NCI-H2081 treated with DMSO at 0.1 percent for 48 hours (cell line): Measurements from ENCODE around the gene RIPPLY3.
A peak's percentile ranks its signal among the peaks of the same experiment; 100 is the strongest.

Experiments
- DNase-seq: peaks from one replicate; lab custom pipeline; 2025; lab: John Stamatoyannopoulos, UW

Gene RIPPLY3, protein sequence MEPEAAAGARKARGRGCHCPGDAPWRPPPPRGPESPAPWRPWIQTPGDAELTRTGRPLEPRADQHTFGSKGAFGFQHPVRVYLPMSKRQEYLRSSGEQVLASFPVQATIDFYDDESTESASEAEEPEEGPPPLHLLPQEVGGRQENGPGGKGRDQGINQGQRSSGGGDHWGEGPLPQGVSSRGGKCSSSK

DNA sequence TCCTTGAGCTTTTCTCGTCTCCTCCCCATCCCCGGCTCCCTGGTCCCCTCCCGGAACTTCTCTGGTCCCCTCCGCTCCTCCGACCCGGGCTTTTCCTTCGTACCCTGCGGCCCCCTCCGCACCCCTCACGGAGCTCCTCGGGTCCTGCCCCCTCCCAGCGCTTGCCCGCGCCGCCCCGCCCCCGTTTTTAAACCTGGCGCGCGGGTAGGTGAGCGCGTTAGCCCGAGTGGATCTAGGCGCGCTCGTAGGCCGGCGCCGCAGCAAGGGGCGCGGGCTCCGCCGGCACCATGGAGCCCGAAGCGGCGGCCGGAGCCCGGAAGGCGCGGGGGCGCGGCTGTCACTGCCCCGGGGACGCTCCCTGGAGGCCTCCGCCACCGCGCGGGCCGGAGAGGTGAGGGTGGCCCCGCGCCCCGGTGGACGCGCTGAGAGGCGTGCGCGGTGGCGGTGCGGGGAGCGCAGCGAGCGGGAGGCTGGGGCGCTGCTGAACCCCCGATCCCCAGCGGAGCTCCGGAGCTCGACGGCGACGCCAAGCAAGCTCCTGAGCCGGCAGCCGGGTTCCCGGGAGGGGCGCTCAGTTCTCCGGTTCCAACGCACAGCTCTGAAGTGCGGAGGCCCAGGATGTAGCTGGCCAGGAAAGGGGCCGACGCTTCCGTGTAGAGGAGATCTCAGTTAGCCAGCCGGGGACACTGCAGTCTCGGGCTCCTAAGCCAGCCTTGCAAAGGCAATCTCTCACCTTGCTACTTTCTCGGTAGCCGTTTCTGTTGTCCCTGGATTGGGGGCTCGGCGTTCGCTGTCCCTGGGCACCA lies at the start of gene RIPPLY3:
TSS of gene RIPPLY3 (plus strand) at position 217 of the 806 bp plus-strand sequence. CDS start at position 288, 71 bp downstream.
- DNase-seq = no peak

DNA sequence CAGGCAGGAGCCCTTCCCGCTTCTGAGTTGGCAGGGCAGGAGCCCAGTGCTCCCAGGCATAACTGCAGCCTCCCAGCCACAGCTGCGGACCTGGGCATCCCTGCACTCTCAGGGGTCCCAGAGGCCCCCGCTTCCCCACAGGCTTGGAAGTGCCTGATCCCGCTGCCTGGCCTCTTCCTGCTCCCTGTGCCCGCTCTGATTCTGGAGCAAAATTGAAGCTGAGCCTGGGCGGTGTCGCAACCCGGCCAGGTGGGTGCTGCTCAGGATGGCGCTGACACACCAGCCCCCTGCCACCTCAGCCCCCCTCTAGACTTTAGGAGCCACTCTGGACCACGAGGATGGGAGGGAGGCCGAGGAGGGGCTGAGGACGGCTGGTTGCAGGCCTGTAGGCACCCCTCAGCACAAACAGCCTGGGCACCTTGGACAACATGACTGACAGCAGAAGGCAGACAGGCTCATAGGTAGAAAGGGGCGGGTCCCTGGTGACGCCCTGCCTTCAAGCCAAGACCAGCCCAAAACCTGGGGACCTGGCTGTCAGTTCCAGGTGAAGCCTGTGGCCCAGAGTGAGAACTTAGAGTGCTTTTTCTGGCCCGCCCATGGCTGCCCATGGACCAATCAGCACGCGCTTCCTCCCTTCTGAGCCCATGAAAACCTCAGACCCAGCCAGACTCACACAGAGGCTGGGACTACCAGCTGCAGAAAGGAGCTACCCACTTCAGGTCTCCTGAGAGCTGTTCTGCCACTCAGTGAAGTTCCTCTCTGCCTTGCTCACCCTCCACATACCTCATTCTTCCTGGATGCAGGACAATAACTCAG lies 47.3 kb upstream of the RIPPLY3 start:
- no peak for DNase-seq

DNA sequence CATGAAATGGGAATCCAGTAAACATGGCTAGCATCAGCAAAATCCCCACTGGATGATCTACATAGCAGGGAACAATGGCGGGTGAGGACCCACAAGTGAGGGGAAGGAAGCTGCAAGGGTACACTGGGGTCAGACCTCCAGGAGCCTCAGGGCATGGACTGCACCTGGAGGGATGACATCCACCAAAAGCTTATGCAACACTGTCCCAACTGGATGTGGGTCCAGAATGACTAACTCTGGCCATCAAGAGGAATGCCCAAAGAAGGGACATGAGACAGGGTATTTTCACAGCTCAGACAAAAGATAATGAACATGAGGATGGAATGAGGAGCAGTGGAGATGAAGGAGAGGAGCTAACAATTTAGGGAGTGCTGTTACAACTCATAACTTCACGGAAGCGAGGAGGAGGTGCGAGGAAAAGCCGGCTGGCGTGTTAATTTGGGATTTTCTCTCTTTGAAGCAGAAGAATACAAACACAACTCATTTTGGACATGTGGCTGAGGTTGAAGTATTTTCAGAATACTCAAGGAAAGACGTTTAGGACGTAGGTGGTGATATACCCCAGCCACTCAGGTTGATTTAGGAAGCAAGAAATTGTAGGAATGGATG lies 45.7 kb upstream of the RIPPLY3 start:
- DNase-seq = no peak

DNA sequence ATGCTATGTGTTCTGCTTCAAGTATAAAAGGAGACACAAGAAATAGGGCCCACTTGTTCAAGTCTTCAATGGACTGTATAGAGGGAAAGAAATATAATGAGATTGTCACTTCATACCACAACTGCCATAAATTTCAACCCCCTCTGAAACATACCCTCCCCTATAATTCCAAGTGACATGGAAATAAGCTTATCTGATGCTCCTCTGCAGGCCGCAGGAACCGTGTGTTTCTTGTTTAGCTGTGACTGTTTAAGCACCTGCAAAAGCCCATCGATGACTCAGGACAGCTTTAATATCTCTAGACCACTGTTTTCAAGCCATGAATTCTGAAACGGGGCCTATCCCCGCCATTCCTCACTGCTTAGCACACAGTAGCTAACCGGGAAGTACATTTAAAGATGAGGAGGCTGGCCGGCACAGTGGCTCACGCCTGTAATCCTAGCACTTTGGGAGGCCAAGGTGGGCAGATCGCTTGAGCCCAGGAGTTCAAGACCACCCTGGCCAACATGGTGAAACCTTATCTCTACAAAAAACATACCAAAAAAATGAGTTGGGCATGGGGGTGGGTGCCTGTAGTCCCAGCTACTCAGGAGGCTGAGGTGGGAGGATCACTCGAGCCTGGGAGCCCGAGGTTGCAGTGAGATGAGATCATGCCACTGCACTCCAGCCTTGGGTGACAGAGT lies 44.3 kb upstream of the RIPPLY3 start:
- DNase-seq = no peak

DNA sequence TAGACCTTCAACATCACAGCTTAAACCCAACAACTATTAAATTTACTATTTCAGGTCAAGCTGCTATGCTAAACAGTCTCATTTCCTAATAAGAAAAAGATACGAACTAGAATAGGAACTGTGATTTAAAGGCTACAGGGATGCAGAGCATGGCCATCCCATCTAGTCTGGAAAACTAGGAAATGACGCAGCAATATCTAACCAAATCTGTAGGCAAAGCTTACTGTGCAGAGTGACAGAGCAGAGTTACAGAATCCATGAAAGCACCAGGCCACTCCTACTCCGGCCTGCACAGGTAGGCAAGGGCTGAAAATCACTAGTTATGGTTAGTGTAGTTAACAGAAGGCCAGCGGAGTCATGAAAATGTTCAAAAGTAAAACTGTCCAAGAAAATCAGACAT lies 42.1 kb upstream of the RIPPLY3 start:
- no peak for DNase-seq

DNA sequence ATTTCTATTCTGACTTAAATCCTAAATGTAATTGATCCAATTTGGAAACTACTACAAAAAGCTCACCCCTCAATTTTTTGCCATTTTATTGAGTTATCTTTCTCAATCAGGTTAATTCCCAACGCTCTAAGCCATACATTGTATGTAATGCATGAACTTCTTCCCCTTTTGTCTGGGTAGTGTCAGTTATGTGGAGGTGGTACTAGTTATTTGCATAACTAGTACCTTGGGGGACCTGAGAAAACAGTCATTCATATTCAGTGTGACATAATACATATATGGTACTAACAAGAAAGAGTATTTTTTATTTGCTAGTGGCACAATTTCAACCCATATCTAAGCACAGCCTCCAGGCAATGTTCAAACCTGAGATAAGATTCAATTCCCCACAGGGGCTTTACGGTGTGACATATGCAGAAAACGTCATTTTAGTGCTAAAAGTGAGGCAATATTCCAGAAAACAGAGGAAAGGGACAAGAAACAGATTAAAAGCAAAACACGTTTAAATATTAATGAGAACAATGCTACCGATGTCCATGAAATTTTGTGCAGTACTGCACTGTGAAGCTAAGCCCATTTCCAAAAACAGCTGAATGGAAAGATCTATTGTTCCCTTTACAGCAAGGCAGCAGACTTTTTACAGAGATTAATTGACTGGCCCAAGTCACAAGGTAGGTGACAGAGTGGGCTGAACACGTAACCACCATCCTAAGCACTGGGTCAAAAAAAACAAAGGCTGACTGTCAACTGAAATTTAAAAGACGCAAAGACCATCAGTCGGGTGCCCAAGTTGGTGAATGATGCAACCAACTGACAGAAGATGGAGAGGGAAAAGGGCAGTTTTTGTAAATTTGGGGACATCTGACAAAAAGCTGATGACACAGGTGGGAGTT lies 41.4 kb upstream of the RIPPLY3 start:
- no peak for DNase-seq

DNA sequence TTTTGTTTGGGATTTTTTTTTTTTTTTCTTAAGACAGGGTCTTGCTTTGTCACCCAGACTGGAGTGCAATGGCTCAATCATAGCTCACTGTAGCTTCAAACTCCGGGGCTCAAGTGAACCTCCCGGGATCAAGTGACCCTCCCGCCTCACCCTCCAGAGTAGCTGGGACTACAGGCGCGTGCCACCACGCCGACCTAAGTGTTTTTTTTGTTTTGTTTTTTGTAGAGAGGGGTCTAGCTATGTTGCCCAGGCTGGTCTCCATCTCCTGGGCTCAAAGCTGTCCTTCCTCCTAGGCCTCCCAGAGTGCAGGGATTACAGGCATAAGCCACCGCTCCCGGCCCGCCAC lies 40.8 kb upstream of the RIPPLY3 start:
- DNase-seq = no peak

DNA sequence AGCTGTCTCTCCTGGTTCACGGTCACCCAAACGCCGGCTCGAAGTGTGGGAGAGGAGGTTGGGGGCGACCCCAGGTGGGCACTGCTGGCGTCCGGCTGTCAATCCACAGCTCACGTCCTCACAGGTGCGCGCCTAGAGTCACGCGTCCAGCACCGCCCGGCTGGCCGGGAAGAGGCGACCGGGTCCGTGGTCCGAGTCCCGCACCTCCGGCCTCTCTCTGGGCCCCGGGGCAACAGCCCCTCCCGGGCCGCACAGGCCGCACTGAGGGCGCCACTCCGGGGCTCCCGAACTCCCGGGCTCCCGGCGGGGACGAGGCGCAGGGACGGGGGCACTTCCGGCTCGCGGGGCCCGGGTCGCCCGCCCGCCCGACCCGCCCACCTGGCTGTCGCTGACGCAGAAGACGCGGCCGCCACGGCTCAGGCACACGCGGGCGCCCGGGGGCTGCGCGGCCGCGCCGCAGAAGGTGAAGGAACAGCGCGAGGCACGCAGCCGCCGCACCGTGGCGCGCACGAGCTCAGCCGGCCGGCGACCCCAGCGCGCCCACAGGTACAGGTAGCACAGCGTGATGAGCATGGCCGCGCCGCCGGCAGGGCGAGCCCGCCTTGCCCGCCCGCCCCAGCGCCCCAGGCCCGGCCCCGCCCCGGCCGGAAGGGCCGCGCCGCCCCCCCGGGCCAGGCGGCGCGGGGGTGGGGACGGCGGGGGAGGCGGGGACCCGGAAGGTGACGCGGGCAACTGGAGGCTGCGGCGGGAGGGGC lies 40.3 kb upstream of the RIPPLY3 start, which contains the start of gene HLCS:
TSS of gene HLCS (minus strand) at position 604 of the 755 bp plus-strand sequence. CDS start at position 573, 31 bp downstream.
- peak; percentile 10 for DNase-seq

DNA sequence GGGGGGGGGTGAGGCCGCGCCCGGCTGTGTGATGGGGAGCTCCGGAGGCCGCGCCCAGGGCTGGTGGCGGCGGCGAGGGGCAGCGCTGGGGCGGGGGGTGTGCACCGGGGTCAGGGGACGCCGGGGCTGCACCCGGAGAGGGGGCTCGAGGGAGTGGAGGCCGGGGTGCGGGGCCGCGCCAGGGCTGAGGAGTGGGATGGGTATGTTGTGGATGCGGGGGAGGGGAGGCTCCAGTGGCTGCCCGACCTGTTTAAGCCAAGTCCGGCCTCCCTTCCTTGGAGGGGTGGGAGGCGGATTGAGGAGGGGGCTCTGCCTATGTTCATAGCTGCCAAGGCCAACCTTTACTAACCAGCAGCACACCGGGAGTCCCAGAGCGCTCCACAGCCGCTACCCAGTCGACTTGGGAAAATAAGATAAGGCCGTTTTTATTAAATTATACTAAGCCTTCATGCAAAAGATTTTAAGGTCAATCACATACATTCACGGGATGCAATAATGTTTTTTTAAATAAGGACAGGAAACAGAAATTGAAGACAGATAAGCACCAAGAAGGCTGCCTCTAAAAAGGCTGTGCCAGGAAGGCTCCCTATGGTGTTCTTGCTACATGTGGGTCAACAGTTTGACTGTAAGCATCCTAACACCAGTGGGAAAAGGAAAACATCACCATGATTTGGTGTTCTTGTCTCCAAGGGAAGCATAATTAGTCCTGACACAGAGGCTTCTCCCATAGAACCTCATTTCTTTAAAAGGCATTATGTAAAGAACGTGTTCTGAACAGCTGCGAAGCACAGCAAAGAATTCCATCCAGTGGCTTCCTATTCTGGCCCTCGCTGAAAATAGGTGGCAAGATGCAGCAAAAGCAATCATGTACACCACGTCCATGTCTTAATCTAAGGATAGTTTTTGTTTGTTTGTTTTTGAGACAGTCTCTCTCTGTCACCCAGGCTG lies 39.4 kb upstream of the RIPPLY3 start:
- no peak for DNase-seq

DNA sequence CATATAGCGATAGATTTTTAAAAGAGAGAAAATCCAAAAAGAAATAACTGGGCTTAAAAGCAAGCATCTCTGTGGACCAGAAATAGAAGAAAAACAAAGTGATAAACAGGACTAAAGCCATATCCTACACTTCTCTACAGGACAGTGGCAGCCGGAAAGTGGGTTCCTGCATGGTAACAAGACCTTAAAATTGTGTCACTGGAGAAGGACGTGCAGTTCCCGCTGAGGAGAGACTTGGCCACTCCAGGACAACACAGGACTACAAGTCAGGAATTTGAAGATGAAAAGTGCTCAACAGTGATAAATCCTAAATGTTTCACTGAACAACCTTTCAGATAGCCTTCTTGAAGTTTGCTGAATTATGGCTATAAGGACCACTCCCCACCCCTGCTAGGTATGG lies 38.1 kb upstream of the RIPPLY3 start:
- DNase-seq = no peak

DNA sequence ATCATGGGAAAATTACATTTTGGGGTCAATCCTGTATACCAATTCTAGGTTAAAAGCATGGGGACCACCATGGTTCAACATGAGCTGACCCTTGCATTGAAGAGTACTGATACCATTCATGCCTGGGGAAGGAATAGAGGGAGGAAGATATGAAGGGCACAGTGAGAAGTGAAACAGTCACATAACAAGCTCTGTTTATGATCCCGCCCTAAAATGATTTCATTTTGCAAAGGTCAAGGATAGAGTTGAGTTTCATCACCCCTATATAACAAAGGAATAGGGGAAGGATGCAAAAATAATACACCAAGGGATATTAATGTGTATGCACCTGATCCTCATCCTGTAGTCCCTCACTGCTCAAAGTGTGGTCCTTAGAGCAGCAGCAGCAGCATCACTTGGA lies 37.5 kb upstream of the RIPPLY3 start:
- no peak for DNase-seq

DNA sequence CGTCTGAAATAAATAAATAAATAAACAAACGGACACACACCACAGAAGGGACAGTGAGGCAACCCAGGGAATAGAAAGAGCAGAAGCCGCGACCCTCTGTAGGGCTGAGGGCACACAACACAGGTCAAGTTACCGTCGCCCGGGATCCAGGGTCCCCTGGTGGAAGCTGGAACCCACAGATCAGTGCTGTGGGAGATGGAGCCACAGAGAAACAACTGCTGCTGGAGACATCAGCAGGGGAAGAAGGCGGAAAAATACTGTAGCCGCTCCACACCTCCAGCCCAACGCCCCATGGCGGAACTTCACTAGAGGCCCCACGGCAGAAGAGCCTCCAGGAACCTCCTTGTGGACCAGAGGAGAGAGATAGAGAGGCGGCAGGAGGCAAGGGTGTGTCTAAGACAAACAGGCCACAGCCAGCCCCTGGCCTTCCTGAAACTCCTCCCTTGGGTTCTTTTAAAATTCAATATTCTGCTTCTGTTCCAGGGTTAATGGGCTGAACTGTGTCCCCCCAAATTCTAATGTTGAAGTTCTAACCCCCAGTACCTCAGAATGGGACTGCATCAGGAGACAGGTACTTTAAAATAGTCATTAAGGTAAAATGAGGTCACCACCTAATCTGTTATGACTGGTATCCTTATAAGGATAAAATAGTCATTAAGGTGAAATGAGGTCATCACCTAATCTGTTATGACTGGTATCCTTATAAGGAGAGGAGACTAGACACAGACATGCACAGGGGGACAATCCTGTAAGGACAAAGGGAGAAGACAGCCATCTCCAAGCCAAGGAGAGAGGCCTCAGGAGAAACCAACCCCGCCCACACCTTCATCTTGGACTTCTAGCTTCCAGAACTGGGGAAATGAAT lies 32.3 kb upstream of the RIPPLY3 start:
- DNase-seq = no peak

DNA sequence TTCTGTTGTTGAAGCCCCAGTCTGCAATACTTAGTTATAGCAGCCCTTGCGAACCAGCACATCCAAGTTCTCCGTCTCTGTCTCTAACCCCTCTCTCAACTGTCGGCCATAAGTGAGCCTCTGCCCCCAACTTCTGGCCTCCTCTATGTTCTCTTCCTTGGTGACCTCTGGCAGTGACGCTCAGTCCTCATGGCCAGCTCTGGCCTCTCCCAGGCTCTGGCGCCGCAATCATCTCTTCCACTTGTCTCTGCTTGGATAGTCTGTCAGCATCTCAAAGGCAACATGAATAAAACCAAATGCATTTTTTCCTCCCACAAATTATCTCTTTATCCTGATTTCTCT lies 31.7 kb upstream of the RIPPLY3 start:
- DNase-seq = no peak

DNA sequence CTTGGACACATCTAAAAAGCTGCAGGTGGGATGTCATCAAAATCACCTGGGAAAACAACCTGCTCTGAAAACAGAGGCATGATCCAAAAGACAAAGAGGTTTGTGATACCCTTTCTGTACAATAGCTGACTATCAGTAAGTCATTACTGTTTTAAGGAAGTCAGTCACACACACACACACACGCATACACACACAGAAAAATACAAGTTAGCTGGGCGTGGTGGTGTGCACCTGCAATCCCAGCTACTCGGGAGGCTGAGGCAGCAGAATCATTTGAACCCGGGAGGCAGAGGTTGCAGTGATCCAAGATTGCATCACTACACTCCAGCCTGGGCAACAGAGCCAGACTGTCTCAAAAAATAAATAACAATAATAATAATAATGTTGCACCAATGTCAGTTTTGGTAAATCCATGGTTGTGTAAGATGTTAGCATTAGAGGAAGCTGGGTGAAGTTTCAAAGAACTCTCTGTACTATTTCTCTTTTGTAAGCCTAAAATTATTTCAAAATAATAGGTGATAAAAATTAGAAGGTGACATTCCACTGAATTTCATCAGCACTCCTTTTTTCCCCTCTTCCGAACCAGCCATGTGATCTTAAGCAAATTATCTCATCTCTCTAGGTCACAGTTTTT lies 30.2 kb upstream of the RIPPLY3 start:
- DNase-seq = no peak

DNA sequence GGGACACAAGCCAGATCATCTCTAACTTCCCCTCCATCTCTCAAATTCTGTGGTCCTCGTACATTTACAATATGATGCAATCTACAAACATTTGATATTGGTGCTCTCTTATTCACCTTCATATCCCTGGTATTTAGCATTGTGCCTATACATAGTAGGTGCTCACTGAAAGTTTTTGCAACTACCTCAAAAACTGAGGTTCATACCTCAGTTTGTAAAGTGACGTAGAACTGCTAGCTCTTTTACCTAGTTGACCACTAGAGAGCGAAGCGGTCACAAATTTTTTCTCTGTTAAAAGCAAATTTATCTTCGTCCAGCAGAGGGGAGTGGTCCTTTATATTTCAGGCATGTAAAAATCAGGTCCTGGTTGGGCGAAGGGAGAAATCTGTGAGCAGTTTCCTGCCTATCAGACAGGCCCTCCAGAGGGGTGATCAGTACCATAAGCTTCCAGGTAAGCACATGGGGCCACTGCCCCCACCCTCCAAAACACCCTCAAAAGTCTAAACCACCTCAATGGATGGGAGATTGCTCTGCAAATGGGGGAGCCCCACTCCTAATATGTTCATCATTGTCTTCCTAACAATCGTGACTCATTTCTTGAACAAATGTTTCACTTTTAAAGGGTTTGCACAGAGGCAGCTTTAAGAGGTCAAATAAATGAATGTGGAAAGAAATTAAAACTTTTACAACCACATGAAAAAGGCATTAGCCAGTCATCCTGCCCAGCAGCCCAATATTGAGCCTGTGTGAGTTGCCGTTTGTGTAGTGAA lies 29.4 kb upstream of the RIPPLY3 start:
- DNase-seq = peak; percentile 14

DNA sequence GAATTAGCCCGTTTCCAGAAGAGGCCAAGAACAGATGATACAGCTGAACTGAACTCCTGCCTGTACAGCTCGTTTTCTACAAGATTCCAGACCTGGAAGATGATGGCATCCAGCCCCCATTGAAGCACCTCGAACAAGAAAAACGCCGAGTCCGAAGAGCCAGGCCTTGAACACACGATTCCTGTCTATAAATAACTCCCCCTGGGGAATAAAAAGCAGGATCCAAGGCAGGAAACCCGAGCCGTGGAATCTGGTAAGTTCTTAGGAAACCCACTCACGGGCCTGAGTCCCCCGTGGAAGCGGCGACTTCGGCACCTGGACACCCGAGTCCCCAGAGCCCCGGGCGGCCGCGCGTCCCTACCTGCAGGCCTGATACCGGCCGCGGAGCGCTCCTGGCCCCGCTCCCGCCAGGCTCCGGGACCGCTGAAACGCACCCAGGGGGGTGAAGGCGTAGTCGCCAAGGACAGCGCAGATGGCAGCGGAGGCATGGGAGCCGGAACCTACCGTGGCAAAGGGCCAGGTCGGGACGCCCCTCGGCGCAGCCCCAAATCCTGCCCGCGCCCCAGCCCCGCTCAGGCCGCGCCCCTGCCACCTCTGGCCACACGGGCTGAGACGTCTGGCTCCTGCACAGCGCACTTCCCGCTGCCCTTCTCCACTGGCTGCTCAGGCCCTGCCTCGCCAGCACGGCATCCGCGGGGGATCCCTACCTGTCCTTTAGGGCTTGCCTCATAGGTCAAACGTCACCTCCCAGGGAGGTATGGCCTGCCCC lies 26.0 kb upstream of the RIPPLY3 start:
- DNase-seq = no peak
